KMS-11 (cell line): ENCODE results near the gene THTPA.

Experiments
- H2AFZ ChIP-seq: fragments of 200-600 bp; sonication (generic); 2 replicates; pipeline ENCODE4 v1.6.1; 2016; ENCODE audit warnings: antibody characterized with exemption, mixed run types, low read depth
- H3K27ac ChIP-seq: fragments of 200-600 bp; sonication (generic); 2 replicates; pipeline ENCODE4 v1.6.1; 2016; ENCODE audit warnings: mild to moderate bottlenecking, mixed run types
- H3K27me3 ChIP-seq: fragments of 200-600 bp; sonication (generic); 2 replicates; pipeline ENCODE4 v1.6.1; 2017; ENCODE audit warnings: mild to moderate bottlenecking, low read depth, mixed run types, moderate library complexity; ENCODE audit not compliant: insufficient read depth
- H3K36me3 ChIP-seq: fragments of 200-600 bp; sonication (generic); 2 replicates; pipeline ENCODE4 v1.6.1; 2017; ENCODE audit warnings: mild to moderate bottlenecking, mixed run types; ENCODE audit not compliant: insufficient read depth
- H3K4me1 ChIP-seq: fragments of 200-600 bp; sonication (generic); 2 replicates; pipeline ENCODE4 v1.6.1; 2016; ENCODE audit warnings: mild to moderate bottlenecking, low read depth, mixed run types; ENCODE audit not compliant: poor library complexity, severe bottlenecking
- H3K4me2 ChIP-seq: fragments of 200-600 bp; sonication (generic); 2 replicates; pipeline ENCODE4 v1.7.0; 2016; ENCODE audit warnings: mild to moderate bottlenecking, mixed run types
- H3K4me3 ChIP-seq: fragments of 200-600 bp; sonication (generic); IDR thresholded peaks from 2 replicates; pipeline ENCODE4 v1.6.1; 2017; ENCODE audit warnings: low read depth, low read length, mixed read lengths; ENCODE audit not compliant: insufficient read depth
- H3K79me2 ChIP-seq: fragments of 200-600 bp; sonication (generic); 2 replicates; pipeline ENCODE4 v1.6.1; 2016; ENCODE audit warnings: low read depth, mixed run types; ENCODE audit not compliant: insufficient read depth
- H3K9ac ChIP-seq: fragments of 200-600 bp; sonication (generic); 2 replicates; pipeline ENCODE4 v1.6.1; 2016; ENCODE audit warnings: mild to moderate bottlenecking, mixed run types
- H4K20me1 ChIP-seq: fragments of 200-600 bp; sonication (generic); 2 replicates; pipeline ENCODE4 v1.6.1; 2016; ENCODE audit warnings: mild to moderate bottlenecking, mixed run types; ENCODE audit not compliant: insufficient read depth
- TF ChIP-seq, protein P1 (sequence below): fragments of 200-600 bp; sonication (generic); conservative IDR thresholded peaks from 2 replicates; pipeline ENCODE4 v1.6.1; 2017; ENCODE audit warnings: low read depth, mild to moderate bottlenecking, antibody characterized with exemption, low read length, moderate library complexity, mixed read lengths

THTPA gene

DNA sequence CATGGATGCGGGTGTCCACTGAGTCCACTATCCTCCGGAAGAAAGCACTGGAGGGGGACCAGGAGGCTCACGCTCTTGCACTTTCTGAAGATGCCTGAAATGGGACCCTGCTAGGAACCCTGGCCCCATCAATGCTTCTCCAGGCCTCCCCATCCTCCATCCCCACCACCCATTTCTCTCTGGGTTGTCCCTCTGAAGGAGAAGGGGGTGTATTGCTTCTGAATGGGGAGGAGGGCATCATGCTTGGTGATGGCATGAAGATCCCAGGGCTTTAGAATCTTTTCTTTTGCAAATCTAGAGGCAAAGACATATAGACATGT lies 23.2 kb downstream of the THTPA start:
- TF ChIP-seq, protein P1, sequence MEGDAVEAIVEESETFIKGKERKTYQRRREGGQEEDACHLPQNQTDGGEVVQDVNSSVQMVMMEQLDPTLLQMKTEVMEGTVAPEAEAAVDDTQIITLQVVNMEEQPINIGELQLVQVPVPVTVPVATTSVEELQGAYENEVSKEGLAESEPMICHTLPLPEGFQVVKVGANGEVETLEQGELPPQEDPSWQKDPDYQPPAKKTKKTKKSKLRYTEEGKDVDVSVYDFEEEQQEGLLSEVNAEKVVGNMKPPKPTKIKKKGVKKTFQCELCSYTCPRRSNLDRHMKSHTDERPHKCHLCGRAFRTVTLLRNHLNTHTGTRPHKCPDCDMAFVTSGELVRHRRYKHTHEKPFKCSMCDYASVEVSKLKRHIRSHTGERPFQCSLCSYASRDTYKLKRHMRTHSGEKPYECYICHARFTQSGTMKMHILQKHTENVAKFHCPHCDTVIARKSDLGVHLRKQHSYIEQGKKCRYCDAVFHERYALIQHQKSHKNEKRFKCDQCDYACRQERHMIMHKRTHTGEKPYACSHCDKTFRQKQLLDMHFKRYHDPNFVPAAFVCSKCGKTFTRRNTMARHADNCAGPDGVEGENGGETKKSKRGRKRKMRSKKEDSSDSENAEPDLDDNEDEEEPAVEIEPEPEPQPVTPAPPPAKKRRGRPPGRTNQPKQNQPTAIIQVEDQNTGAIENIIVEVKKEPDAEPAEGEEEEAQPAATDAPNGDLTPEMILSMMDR = no peak
- H2AFZ ChIP-seq = no peak overlapping the region
- no peaks in the 10 kb centered on the region for H3K79me2 ChIP-seq
- H3K4me3 ChIP-seq = no peak overlapping the region
- no peak overlapping the region for H3K4me2 ChIP-seq
- H3K36me3 ChIP-seq = no peaks in the 10 kb centered on the region
- H3K27ac ChIP-seq = no peak overlapping the region
- H4K20me1 ChIP-seq = no peaks in the 10 kb centered on the region
- H3K27me3 ChIP-seq = no peaks in the 10 kb centered on the region
- H3K9ac ChIP-seq = no peak overlapping the region
- H3K4me1 ChIP-seq = no peaks in the 10 kb centered on the region

DNA sequence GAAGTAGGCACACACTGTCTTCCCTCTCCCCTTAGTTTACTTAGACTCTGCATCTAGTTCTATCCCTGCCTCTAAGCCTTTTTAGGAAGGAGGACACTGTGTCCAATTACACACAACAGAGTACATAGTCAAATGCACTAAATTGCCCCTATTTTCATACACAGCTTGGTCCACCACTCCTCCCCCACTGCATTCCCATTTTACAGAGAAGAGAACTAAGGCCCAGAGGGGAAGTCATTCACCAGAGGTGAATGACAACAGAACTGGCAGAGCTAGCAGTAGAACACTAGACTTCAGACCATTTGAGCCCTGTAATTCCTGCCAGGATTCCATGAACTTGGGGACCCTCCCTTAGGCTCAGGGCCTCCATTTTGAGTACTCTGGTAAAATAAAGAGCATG lies 23.7 kb downstream of the THTPA start:
- no peaks in the 10 kb centered on the region for H3K27me3 ChIP-seq
- H3K27ac ChIP-seq = no peak overlapping the region
- H3K79me2 ChIP-seq = no peaks in the 10 kb centered on the region
- H3K9ac ChIP-seq = no peak overlapping the region
- TF ChIP-seq, protein P1 = no peak
- H3K4me3 ChIP-seq = no peak overlapping the region
- H3K36me3 ChIP-seq = no peaks in the 10 kb centered on the region
- no peaks in the 10 kb centered on the region for H3K4me1 ChIP-seq
- H4K20me1 ChIP-seq = no peaks in the 10 kb centered on the region
- no peak overlapping the region for H2AFZ ChIP-seq
- no peak overlapping the region for H3K4me2 ChIP-seq

DNA sequence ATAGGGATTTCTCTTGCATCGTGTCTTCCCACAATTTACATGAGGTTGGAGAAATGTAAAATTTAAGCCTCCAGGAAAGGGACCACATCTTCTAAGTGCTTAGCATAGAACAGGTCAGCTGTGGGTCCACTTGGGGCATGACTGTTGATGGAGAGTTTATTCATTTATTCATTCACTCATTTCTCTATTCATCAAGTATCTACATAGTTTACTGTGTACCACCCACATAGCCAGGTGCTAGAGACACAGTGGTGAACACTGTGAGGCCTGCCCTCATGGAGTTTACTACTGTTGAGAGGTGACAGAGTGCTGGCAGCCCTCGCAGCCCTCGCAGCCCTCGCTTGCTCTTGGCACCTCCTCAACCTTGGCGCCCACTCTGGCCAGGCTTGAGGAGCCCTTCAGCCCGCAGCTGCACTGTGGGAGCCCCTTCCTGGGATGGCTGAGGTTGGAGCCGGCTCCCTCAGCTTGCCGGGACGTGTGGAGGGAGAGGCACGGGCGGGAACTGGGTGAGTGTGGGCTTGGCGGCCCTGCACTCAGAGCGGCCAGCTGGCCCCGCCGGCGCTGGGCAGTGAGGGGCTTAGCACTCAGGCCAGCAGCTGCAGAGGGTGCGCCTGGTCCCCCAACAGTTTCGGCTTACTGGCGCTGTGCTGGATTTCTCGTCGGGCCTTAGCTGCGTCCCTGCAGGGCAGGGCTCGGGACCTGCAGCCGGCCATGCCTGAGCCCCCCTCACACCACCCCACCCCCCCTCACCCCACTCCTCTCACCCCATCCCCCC lies 24.3 kb downstream of the THTPA start:
- Histone ChIP-seq H3K36me3 (no peaks in the 10 kb centered on the region), H3K4me3 (no peak overlapping the region), H2AFZ (no peak overlapping the region), H3K4me1 (no peaks in the 10 kb centered on the region), H3K79me2 (no peaks in the 10 kb centered on the region), H3K9ac (no peak overlapping the region), H3K27me3 (no peaks in the 10 kb centered on the region), H3K27ac (no peak overlapping the region), H4K20me1 (no peaks in the 10 kb centered on the region), H3K4me2 (no peak overlapping the region)
- TF ChIP-seq, protein P1 = no peak

DNA sequence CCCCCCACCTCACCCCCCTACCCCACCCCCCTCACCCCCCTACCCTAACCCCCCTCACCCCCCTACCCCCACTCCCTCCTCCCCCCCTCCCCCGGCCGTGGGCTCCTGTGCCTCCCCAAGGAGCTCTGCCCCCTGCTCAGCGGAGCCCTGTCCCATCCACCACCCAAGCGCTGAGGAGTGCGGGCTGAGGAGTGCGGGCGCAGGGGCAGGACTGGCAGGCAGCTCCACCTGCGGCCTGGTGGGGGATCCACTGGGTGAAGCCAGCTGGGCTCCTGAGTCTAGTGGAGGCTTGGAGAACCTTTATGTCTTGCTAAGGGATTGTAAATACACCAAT lies 24.8 kb downstream of the THTPA start:
- no peaks in the 10 kb centered on the region for H3K36me3 ChIP-seq
- H3K9ac ChIP-seq = no peak overlapping the region
- no peaks in the 10 kb centered on the region for H3K79me2 ChIP-seq
- H3K4me1 ChIP-seq = no peaks in the 10 kb centered on the region
- H3K27ac ChIP-seq = no peak overlapping the region
- no peak overlapping the region for H3K4me2 ChIP-seq
- H3K27me3 ChIP-seq = no peaks in the 10 kb centered on the region
- H4K20me1 ChIP-seq = no peaks in the 10 kb centered on the region
- no peak overlapping the region for H2AFZ ChIP-seq
- TF ChIP-seq, protein P1 = no peak
- no peak overlapping the region for H3K4me3 ChIP-seq
